ENCODE measurements around the gene TXLNA.
"Not testable (repeated sequence)": the region's sequence is repeated elsewhere in the genome, so short reads cannot be mapped to it uniquely, and the experiment has no call there.

The TXLNA gene

GRCh38 chr1:32179443-32180185, at the start of gene TXLNA:
Gene TXLNA, plus strand, starts transcription at chr1:32179675. Its CDS starts 671 bp downstream, at chr1:32180346.
- DNase-seq (ENCODE audit: low read depth in 3 of 3, low spot score in 1 of 3) = peak; percentile 72 to 83 (median 76)

GRCh38 chr1:32133950-32134280, 45.6 kb upstream of the TXLNA start:
- DNase-seq (ENCODE audit: low read depth in 3 of 3, low spot score in 1 of 3) = not testable (repeated sequence)

GRCh38 chr1:32137111-32137510, 42.4 kb upstream of the TXLNA start:
- no peak for DNase-seq (ENCODE audit: low read depth in 3 of 3, low spot score in 1 of 3)

DNA sequence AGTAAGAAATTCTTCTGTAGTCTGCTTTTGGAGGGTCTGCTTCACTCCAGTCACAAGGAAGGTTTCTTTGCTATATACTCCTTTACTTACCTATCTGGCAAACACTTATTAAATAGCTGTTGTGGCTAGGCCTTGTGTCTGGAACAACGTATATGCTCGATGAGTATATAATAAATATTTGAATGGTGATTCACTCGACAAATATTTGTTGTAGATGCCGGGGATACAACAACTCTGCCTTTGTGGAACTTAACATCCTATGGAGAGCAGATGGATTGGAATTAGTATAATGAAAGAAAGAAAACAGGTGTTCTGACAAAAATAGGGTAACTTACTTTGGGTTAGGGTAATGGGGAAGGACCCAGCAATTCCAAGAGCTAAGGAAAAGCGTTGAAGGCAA, 40.5 kb upstream of the TXLNA start:
- DNase-seq (ENCODE audit: low read depth in 3 of 3, low spot score in 1 of 3) = no peak

DNA sequence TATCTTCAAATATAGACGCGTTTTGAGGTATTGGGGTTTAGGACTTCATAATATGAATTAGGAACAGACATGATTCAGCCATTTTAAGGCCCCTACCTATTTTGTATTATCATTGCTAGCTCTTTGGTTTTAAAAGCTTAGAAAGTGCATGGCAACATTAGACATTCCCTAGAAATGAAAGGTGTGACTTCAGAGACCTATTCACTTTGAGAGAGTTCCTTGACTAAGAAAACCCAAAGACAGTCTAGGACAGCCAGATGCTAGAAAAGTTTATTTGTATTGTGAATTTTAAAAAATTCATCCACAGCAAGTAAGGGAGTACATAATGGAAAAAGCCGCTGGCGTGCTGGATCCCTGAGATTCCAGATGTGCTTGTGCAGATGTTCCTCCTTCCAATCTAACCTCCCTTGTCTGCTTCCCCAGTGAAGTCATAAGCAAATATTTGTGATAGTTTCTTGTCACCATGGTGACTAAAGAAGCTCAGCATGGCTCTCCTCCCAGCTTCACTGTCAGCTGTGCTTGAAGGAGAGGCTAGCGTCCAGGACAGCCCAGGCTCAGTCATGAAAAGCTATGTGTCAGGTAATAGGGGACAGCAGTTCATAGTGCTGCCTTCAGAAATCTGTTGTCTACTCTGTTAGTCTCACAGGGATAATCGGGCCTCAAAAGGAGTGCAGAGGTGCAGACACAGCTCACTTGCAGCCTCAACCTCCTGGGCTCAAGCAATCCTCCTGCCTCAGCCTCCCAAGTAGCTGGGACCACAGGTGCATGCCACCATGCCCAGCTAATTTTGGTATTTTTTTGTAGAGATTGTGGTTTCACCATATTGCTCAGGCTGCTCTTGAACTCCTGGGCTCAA, 36.8 kb upstream of the TXLNA start:
- no peak for DNase-seq (ENCODE audit: low read depth in 3 of 3, low spot score in 1 of 3)

DNA sequence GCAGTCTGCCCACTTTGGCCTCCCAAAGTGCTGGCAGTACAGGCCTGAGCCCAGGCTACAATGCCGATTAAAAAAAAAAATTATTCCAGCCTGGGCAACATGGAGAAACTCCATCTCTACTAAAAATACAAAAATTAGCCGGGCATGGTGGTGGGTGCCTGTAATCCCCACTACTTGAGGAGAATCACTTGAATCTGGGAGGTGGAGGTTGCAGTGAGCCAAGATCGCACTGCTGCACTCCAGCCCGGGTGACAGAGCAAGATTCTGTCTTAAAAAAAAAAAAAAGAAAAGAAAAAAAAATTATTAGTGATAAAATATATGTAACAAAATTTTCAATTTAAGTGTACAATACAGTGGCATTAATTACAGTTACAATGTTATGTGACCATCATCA, 36.2 kb upstream of the TXLNA start:
- not testable (repeated sequence) for DNase-seq (ENCODE audit: low read depth in 3 of 3, low spot score in 1 of 3)

DNA sequence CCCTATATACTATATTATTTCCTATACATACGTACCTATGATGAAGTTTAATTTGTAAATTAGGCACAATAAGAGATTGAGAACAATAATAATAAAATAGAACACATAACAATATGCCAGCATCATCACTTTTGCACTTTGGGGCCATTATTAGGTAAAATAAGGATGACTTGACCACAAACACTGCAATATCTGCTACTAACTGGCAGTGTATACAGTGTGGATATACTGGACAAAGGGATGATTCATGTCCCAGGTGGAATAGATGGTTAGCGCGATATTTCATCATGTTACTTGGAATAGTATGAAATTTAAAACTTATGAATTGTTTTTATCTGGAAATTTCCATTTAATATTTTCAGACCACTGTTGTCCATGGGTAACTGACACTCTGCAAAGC, 35.4 kb upstream of the TXLNA start:
- no peak for DNase-seq (ENCODE audit: low read depth in 3 of 3, low spot score in 1 of 3)

DNA sequence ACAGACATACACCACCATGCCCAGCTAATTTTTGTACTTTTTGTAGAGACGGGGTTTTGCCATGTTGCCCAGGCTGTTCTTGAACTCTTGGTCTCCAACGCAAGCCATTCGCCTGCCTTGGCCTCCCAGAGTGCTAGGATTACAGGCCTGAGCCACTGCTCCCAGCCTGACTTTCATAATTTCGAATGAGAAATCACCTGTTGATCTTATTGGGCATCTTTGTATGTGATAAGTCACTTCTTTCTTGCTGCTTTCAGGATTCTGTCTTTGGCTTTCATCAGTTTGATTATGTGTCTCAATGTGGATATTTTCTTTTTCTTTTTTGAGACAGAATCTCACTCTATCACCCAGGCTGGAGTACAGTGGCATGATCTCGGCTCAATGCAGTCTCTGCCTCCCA, 31.7 kb upstream of the TXLNA start:
- DNase-seq (ENCODE audit: low read depth in 3 of 3, low spot score in 1 of 3) = not testable (repeated sequence)

- DNase-seq (ENCODE audit: low read depth in 3 of 3, low spot score in 1 of 3) = no peak
Measured at GRCh38 chr1:32150847-32151246, 28.6 kb upstream of the TXLNA start.

GRCh38 chr1:32151319-32151787, 28.1 kb upstream of the TXLNA start:
- DNase-seq (ENCODE audit: low read depth in 3 of 3, low spot score in 1 of 3) = no peak

GRCh38 chr1:32159189-32159588, 20.3 kb upstream of the TXLNA start:
- no peak for DNase-seq (ENCODE audit: low read depth in 3 of 3, low spot score in 1 of 3)

DNA sequence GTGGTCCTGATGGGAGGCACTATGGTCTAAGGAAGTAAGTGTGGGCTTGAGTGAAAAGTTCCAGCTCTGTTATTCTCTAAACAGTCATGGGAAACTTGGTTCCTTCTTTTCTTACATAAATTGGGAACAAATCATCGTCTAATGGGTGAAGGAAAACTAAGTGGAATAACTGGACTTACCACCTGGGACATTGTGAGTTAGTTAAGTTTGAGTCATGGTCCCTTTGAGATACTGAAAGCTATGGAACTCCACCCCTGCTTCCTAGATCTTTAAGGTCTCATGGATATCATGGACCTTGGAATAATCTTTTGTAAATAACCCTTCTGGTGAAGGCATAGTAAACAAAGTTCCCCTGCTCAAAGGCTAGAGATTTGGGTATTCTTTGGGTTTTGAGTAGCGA, 16.1 kb upstream of the TXLNA start:
- DNase-seq (ENCODE audit: low read depth in 3 of 3, low spot score in 1 of 3) = no peak

DNA sequence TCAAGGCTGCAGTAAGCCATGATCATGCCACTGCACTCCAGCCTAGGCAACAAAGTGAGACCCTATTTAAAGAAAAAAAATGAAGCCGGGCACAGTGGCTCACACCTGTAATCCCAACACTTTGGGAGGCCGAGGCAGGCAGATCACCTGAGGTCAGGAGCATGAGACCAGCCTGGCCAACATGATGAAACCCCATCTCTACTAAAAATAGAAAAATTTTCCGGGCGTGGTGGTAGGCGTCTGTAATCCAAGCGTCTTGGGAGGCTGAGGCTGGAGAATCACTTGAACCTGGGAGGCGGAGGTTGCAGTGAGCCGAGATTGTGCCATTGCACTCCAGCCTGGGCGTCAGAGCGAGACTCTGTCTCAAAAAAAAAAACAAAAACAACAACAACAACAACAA, 13.8 kb upstream of the TXLNA start:
- DNase-seq (ENCODE audit: low read depth in 3 of 3, low spot score in 1 of 3) = not testable (repeated sequence)

DNA sequence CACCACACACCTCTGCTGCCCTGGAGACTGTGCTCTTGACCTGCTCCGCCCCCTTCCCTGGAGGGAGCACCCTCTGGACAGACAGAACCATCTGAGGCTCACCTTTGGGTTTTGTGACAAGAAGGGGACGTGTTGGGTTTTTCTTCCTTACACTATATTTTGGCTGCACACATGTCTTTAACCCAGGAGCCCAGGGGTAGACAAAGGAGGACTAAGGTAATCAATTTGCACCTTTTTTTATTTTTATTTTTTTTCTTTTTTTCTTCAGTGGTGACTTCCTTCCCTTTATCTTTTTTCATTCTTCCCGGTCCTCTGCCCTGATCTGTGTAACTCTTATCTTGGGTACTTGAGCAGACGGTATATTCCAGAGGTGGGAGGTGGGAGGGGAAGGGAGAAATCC, 8.5 kb upstream of the TXLNA start:
- DNase-seq (ENCODE audit: low read depth in 3 of 3, low spot score in 1 of 3) = no peak

DNA sequence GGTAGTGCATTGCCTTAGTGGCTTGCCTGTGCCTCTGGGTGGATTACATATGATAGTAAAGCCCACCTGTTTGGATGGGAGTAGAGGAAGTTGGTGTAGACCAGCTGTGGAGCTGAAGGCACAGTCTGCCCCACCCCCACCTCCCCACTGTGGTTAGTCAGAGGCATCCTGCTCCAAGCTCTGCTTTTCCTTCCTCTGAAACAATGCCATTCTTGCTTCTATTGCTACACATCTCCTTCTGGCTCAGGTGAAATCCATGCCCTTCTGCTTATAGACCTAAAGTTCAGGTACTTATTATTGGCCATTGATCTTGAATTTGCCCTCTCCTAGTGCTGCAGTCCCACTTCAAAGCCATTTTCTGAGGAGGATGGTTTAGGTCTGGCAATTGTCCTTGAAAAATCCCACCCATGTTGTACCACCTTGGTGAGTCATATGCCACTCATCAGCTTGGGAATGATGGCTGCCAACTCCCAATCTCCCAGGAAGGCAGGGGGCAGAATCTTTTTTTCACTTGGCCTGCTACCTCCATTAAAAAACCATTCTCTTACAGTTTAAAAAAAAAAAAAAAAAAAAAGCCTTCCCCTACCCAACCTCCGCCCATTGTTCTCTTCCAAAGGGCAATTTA, 6.7 kb upstream of the TXLNA start:
- DNase-seq (ENCODE audit: low read depth in 3 of 3, low spot score in 1 of 3) = no peak

- DNase-seq (ENCODE audit: low read depth in 3 of 3, low spot score in 1 of 3) = no peak
Measured at GRCh38 chr1:32178380-32179192, 889 bp upstream of the TXLNA start.

- DNase-seq (ENCODE audit: low read depth in 3 of 3, low spot score in 1 of 3) = no peak
Measured at GRCh38 chr1:32179193-32179442, 357 bp upstream of the TXLNA start.

- no peak for DNase-seq (ENCODE audit: low read depth in 3 of 3, low spot score in 1 of 3)
Measured at GRCh38 chr1:32180186-32181060, 948 bp downstream of the TXLNA start.

- DNase-seq (ENCODE audit: low read depth in 3 of 3, low spot score in 1 of 3) = no peak
Measured at GRCh38 chr1:32181065-32181464, 1.6 kb downstream of the TXLNA start.

- no peak for DNase-seq (ENCODE audit: low read depth in 3 of 3, low spot score in 1 of 3)
Measured at GRCh38 chr1:32181563-32181962, 2.1 kb downstream of the TXLNA start.

Measured in stimulated activated CD4-positive, alpha-beta T cell treated with anti-CD3 and anti-CD28 coated beads, TNF-alpha, amount 100 ng/mL, for 1 hour (primary cell).